HG02798 (cell line): ENCODE results near the gene UBASH3A.
A peak's percentile ranks its signal among the peaks of the same experiment; 100 is the strongest.

ENCODE experiments used
- ATAC-seq: cut with Tn5 transposase; IDR thresholded peaks from one replicate; pipeline ENCODE4 v1.9.1; 2021; ENCODE audit warnings: mild to moderate bottlenecking; ENCODE audit not compliant: unreplicated experiment, poor library complexity

UBASH3A gene

DNA sequence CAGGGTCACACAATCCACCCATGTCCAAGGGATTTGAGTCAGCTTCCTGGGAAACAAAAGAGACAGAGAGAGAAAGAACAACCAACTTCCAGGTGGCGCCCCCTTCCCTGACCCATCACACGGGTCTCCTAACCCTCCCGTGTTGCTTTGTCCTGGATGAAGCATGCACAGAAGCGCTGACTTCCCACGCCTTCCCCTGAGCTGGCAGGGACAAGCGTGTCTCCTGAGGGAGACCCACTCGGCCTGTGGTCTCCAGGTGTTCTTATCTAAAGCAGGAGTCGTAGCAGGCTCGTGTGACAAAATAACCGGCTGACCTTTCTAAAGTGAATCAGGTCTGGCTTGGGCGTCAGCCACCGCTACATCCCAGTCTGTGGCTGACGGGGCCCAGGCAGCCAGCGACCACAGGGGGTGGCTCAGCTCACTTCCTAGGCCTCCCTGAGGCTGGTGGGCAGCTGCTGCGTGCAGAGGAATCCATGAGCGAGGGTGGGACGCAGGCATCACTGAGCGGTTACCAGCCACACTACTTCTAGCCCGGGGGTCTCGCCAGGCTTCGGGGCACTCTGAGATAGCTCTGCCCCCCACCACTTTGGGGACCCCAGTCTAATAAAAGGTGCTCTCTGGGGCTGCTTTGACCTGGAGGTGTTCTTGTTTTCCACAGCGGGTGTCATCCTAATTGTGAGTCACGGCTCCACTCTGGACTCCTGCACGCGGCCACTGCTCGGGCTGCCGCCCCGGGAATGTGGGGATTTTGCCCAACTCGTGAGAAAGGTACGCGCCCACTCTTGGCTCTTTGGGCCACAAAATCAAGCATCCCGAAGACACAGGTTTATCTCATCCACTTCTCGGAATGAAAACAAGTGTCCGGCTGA, 40.4 kb downstream of the UBASH3A start:
- ATAC-seq = no peak

DNA sequence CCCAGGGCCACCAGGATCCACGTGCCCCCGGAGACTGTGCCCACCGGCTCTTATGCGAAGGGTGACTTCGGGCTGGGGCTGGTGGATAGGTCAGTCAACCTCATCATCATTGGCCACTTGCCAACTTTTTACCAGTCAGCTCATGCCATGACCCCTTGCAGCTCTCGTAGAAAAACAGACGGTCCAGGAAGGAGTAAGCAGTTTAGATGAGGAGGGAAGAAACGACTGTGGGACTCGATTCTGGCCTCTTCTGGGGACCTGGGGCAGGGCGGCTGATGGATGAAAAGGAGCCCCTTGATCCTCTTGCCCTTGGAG, 41.0 kb downstream of the UBASH3A start:
- ATAC-seq = no peak

DNA sequence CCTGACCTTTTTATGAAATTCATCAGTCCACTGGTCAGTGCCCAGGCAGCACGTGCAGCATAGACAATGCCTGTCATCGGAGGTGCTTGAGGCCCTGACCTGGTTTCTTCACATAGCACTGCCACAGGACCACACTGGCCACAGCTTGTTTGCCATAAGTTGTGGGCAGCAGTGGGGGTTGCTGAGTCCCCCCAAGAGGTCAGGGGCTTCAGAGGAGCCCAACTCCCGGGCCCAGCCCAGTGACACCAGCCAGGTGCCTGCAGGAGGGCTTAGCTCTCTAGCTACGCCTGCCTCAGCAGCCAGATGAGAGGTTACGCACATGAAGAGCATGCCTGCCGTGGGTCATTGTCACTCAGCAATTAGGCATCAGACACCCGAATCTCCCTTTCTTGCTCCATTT, 41.6 kb downstream of the UBASH3A start:
- ATAC-seq = no peak

DNA sequence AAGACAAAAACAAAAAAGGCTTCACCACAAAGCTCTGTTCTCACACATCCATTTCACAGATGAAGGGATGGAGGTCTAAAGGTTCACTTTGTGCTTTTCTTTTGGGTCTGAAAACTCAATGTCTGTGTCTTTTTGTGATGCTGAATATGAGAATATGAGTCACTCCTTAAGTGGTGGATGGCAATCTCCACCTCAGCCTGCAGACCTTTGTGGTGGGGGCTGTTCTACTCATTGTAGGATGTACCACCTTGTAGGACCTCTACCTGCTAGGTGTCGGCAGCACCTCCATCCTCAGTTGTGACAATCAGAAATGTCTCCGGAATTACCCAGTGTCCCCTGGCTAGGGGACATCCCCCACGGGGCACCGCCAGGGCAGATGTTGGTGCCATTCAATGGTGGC, 42.8 kb downstream of the UBASH3A start:
- no peak for ATAC-seq

DNA sequence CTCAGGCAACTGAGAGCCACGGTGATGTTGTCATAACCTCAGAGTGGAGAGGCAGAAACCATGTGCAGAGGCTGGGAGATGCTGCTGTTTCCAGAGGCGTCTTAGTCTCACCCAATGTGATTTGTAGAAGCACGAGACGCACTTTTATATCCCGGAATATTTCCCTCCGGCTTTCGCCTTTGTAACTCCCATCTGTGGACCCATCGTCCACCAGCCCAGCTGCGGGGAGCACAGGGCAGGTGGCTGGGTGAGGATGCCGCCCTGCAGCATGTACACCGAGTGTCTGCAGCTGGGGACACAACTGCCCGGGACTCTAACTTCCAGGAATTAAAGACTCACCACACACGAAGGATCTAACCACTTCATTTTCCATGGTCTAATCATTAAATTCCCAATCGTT, 43.5 kb downstream of the UBASH3A start:
- no peak for ATAC-seq

DNA sequence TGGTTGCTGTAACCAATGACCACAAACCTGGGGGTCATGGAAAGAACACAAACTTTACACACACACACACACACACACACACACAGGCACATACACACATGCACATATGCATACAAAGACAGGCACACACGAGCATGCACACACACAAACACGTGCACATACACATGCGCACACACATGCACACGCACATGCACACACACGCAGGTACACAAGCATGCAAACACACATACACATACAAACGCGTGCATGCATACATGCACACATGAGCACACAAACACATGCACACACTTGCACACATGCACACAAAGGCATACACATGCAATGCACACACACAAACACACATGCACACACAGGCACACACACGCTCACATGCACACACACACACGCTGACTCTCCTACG, 44.0 kb downstream of the UBASH3A start:
- ATAC-seq = no peak

DNA sequence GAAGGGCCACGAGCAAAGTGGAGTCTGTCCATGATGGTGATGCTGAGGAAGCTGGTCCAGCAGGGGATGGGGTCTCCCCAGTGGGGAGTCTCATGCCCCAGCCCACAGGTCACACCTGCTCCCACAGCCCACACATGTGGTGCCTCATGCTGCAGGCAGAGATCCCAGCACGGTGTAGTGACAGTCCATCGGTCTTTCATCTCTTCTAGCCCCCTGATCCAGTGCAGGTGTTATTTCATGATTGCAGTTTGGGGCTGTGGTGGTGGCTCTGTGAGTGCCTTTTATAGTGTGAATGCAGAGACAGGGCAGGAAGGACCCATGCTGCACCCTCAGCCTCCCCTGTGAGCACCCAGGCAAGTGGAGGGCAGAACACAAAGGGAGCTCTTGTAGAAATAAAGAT, 45.0 kb downstream of the UBASH3A start:
- no peak for ATAC-seq

DNA sequence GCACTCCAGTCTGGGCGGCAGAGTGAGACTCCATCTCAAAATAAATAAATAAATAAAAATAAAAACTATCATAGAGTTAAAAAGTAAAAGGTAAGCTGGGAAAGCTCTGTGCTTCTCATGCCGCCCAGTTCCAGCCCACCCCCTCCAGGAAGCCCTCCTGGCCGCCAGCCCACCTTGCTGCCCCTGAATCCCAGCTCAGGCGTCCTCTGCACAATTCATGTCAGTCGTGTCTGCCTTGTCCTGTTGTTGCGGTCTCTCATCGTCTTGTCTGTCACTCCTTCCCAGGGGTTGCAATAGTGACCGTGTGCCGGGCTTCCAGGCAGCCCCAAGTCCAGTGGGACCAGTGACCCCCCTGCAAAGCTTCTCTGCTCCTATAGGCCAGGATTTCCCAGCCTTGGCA, 48.2 kb downstream of the UBASH3A start:
- no peak for ATAC-seq

DNA sequence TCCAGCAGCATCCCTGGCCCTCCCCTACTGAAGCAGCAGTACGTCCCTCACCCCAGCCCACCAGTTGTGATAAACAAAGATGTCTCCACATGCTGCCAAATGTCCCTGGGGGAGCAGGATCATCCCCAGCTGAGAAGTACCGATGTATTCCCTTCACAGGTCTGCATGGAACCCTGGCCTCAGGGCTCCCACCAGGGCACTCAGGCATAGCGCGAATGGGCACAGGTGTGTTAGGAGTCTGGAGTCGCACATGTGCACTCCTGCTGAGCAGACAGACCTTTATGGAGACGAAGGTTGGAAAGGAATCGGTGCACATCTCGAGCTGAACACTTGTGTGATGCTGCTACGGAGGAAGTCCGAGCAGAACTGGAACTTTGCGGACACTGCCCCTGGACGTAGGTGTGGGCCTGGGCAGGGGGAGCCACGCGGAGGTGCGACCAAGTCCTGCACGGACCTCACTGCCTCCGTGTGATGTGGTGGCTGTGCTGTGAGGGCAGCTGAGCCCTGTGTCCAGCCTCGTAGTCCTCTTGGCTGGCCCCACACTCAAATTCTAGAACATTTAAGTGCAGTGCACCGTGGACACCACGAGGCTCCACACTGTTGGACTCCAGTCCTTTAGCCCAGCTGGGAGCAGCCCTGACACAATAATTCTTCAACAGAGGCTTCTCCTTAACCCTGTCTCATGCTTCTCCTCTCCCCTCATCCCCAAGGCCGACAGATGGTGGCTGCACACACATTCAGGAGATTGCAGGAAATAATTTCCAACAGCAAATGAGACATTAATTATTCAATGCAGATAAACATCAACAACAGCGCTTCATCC, 48.9 kb downstream of the UBASH3A start:
- ATAC-seq = no peak

DNA sequence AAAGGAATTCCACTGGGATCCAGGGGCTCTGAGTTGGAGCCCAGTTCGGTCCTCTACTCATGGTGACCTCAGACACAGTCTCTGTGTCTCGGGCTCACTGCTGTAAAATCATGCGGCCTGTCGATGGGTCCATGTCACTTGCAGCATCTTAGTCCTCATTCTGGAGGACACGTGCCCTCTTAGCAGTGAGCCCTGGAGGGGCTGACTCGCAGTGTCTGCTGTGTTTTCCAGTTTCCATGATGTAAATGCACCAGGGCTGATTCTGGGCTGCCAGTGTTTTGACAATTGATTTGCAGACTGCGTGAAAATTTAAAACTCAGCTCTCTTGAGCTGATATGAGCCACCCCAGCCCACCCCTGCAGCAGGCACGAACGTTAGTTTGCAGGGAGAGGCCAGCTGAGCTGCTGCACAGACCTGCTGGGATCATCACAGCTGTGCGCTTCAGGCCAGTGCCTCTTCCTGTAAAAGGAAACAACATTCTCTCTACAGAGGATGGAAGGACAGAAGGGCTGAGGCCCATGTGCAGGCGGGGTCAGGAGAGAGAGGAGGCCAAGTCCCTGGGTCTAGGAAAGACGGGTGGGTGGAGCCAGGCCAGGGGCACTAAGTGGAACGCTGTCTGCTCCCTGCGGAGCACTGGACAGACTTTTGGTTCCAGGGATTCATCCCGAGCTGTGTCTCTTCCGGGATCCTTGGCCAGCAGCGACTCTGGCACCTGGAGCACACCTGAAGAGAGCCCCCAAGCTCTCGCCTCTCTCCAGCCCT, 49.7 kb downstream of the UBASH3A start:
- no peak for ATAC-seq

DNA sequence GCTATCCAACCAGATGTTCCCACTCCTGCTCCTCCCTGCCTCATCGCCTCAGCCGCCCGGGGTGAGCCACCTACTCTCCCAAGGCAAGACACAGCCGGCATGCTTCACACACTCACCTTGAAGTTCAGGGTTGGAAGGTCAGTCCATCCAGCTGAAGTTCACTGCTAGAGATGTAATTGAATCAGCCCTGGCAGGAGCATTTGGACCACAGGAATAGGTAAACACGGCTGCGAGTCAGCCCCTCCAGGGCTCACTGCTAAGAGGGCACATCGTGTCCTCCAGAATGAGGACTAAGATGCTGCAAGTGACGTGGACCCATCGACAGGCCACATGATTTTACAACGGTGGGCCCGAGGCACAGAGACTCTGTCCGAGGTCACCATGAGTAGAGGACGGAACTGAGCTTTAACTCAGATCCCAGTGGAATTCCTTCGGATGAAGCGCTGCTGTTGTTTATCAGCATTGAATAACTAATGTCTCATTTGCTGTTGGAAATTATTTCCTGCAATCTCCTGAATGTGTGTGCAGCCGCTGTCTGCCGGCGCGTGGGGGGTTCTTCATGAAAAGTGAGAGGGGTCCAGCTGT, 50.4 kb downstream of the UBASH3A start:
- no peak for ATAC-seq

DNA sequence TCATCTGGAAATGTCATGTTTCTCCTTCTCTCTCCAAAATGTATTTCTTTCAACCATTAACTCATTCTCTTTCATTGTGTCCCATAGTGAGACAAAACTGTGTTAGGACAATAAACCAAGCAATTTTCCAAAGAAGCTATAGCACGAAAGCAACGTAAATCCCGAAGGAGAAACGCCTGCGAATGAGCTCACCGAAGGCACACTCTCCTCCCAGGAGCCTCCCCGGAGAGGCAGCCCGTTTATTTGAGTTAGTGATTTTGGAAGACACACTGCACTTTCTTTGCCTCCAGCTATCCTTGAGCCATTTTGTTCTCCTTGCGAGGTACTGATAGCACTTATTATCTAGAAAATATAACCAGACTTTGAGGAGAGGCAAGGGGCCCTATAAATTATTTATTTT, 51.1 kb downstream of the UBASH3A start:
- ATAC-seq = no peak

DNA sequence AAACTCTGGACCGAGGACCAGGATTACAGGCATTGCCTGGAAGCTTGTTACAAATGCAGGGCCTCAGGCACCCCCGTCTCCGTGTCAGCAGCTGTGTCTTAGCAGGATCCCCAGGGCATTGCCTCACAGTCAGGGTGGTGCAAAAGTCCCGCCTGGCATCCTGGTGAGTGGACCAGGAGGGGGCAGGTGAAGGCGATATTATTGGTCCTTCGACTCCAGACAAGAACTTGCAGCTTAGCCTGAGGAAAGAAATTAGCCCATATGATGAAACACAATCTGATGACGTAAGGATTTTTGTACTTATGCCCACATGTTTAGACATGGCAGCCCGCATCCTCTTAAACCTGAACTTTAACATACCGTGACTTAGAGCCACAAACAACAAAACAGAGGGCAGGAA, 51.5 kb downstream of the UBASH3A start:
- no peak for ATAC-seq

DNA sequence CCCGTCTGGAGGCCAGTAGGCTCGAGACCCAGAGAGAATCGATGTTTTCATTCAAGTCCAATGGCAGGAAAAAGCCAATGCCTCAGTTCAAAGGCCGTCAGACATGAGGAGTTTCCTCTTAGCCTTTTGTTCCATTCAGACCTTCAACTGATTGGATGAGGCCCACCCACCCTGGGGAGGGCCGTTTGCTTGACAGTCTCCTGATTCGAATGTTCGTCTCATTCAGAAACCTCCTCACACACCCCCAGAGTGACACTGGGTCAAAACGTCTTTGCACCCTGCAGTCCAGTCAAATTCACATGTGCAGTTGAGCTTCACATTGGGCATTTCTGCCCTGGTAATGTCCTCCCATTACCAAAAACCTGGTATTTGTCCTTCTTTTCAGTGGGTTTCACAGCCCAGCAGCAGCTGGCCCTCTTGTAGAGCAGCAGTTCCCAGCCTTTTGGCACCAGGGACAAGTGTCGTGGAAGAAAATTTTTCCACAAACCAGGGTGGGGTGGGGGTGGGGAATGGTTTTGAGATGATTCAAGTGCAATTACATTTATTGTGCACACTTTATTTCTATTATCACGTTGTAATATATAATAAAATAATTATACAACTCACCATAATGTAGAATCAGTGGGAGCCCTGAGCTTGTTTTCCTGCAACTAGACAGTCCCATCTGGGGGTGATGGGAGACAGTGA, 52.2 kb downstream of the UBASH3A start:
- ATAC-seq = no peak

DNA sequence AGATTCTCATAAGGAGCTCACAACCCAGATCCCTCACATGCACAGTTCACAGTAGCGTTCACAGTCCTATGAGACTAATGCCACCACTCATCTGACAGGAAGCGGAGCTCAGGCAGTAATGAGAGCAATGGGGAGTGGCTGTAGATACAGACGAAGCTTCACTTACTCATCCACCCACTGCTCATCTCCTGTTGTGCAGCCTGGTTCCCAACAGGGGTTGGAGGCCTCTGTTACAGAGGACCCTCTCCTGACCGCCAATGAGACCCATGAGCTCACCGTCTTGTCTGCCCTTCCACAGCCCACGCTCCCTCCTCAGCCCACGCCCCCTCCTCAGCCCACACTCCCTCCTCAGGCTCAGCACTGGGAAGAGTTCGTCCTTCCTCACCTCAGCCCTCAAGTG, 52.8 kb downstream of the UBASH3A start:
- no peak for ATAC-seq

DNA sequence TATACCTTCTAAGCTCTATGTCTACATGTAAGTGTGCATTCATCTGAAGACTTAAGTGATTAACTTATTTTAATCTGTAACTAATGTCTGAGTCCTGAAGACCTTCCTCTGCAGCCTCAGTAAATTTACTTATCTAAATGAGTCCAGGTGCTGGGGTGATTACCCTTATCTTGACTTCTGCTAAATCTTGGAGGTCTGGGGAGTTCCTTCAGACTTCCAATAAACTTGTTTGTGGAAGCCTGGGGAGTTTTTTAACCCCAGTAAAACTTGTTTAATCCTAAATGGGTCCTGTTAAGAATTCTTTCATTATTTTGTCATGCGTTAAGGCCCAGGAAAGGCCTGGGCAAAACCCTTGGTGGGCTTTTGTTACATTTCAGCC, 55.4 kb downstream of the UBASH3A start:
- ATAC-seq = no peak

DNA sequence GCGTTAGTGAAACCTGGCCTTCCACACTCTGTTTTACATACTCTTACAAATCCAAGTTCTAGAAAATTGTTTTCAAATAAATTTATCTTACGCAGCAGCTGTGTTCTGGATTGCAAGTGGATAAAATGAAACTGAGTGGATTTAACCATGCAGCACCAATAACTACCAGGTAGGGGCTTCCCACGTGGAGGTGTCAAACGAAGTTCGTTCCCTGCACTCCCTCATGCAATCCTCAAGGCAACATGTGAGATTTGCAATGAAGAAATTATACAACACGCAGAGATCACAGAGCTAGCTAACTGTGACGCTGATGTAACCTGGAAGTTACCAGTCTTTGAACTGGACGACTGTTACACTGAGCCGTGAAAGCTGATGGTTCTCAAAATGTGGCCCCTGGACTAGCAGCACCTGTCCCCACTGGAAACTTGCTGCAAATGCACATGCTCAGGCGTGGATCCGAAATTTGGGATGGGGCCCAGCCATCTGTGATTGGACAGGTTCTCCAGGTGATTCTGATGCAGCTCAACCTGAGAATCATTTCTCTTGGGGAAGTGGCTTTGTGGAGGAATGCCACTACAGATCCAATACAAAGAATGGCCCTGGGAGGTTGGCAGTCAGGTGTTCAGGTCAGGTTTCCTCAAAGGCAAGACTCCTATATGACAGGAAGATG, 56.0 kb downstream of the UBASH3A start:
- no peak for ATAC-seq

DNA sequence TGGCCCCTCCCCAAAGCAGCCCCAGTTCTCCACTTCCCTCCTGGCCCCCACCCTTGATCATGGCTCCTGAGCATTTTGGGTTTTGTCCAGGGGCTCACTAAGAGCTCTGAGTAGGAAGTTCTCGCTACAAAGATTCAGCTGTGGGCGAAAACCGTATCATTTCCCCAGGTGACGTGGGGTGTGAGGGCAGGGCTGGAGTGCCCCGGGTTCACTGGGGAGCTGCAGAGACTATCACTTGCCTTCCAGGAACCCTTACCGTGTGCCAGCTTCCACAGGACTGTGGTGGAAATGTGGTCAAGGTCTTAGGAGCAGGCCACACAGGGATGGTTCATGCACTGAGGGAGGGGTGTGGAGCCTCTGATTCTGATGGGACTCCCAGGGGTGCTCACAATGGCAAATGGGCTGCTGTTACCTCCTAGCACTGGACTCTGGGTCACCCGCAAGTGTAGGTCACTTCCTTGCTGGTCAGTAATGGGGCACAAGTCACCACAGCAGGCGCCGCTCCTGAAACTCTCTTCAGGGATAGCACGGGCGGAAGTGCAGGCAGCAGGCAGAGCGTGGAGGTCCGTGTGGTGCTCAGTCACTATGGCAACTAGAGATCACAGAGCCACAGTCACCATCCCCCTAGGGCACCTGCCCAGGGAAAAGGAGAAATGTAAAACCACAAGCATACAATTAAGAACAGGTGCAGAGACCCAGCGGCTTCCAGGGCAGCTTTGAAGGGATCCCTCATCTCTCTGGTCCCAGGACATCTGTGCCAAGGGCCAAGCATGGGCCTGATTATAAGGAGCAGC, 56.9 kb downstream of the UBASH3A start:
- ATAC-seq = peak; percentile 58

DNA sequence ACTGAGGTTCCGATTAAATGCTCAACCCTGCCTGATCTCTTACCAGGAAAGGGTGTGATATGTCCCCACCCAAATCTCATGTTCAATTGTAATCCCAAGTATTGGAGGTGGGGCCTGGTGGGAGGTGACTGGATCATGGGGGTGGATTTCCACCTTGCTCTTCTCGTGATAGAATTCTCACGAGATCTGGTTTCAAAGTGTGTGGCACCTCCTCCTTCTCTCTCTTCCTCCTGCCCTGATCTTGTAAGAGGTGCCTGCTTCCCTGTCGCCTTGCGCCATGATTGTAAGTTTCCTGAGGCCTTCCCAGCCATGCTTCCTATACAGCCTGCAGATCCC, 57.5 kb downstream of the UBASH3A start:
- ATAC-seq = no peak
